Occipital lobe (tissue), 2 donors: ENCODE results near the gene LAPTM4A. TPM values are rescaled to one million over a fixed set of nuclear protein-coding genes. Genes with fewer than 3 reads are reported as not detected.

Experiments
- DNase-seq: peaks from one replicate; lab custom pipeline; 2025; lab: John Stamatoyannopoulos, UW
- total RNA-seq: library from RNA; depleted of rRNA; stranded (reverse); fragments of >200 nt; gene quantifications from one replicate; pipeline ENCODE4 v1.2.3, GENCODE V29; 2014

LAPTM4A gene
- total RNA-seq, 1 donor from 2014 or later: 93.6 TPM

GRCh38 chr2:20021405-20022009, 29.9 kb downstream of the LAPTM4A start:
- DNase-seq: no peak

GRCh38 chr2:20019747-20020146, 31.7 kb downstream of the LAPTM4A start:
- no peak for DNase-seq

DNA sequence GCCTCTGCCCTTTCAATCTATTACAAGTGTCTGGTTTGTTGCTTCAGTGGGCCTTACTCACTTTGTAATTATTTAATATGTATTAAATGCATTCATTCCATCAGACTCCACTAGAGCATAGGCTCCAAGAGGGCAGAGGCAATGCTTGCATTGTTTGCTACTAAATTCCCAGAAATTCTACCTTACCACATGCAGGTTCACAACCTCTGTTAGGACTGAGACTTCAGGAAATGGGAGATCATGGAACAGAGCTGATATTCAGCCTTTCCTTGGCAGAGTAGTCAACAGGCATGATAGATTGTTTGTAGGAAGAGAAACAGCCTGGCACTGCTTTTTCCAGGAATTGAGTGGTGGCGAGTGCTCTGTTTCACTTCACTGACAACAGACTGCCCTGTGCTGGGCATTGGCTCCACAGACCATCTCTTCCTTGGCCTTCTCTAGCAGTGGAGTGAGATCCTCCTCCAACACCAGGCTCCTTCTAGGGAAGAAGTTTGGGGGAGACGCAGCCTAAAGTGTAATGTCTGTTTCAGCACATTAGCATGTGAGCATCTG, 32.8 kb downstream of the LAPTM4A start:
- DNase-seq: no peak

- no peak for DNase-seq
Measured at GRCh38 chr2:20016346-20016745, 35.1 kb downstream of the LAPTM4A start.

GRCh38 chr2:20015482-20016083, 35.8 kb downstream of the LAPTM4A start:
- no peak for DNase-seq

GRCh38 chr2:20013126-20013849, 38.1 kb downstream of the LAPTM4A start:
- DNase-seq: no peak

- DNase-seq: no peak
Measured at GRCh38 chr2:20012282-20013125, 38.9 kb downstream of the LAPTM4A start, which contains the start of gene MATN3. TSS of gene MATN3 (minus strand) at chr2:20012668. CDS start at chr2:20012631, 37 bp downstream.

GRCh38 chr2:20012032-20012281, 39.5 kb downstream of the LAPTM4A start:
- no peak for DNase-seq

DNA sequence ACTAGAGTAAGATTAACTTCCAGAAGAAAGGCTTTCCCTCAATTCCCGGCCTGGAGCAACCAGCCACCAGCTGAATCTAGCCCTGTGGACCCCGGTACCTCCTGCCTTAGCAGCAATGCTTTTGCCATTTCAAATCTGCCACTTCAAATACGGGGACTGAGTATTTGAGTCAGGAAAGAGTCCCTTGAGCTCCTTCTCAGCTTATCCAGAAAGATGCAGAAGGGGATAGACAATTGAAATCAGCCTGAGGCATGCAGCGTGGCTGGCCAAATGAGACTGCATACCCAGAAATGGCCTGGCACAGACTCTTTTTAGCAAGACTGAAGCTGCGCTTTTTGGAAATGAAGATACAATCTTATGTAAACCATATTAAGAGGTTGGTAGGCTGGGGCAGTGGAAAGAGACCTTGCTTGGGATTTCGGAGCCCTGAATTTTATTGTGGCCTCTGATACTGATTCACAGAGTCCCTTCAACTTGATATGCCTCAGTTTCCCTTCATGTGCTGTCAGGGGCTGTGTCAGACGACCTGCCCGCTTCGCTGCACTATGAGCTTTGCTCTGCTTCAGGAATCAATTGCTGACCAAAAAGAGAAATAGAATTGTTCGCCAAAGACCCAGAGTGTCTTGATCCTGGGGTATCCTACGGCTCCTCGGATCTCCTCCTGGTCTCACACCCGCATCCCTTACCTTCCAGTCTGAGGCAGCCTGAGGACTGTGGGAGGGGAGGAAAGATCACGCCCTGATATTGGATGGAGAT, 40.0 kb downstream of the LAPTM4A start:
- no peak for DNase-seq

GRCh38 chr2:20008703-20009102, 42.7 kb downstream of the LAPTM4A start:
- no peak for DNase-seq

GRCh38 chr2:20005891-20006470, 45.4 kb downstream of the LAPTM4A start:
- DNase-seq: no peak

GRCh38 chr2:20005067-20005627, 46.3 kb downstream of the LAPTM4A start:
- DNase-seq: no peak

GRCh38 chr2:20001361-20001863, 50.0 kb downstream of the LAPTM4A start:
- DNase-seq: no peak

DNA sequence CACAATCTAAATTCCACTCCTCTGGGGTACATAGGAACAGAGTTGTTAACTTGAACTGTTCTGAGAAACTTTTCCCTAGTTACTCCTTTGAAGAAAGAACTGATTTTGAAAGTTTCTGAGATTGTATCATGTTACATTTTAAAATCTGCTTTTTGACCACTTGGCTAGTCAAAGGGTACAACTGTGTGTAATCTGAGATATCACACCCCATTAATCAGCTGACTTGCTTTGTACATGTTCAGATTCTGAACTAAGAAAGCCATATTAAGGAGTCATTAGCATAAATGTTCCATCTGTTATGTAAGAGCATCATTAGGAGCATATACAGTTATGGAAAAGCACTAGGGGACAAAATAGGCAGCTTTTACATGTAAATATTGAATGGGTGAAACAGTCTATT, 57.7 kb downstream of the LAPTM4A start:
- DNase-seq: no peak

- DNase-seq: no peak
Measured at GRCh38 chr2:19991895-19992294, 59.5 kb downstream of the LAPTM4A start.

DNA sequence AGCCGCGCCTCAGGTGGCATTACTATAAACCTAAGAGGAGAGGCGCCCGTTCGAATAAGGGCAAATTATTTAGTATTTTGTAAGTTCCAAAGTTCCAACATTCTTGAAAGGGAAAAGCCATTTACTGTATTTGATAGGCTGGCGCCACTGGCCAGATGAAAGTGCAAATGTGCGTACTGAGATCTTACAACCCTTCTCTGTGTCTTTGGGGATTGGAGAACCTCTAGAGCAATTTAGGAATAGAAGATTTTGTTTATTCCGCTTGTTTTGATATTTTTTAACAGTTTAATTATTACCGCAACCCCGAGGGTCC, 61.1 kb downstream of the LAPTM4A start:
- no peak for DNase-seq

DNA sequence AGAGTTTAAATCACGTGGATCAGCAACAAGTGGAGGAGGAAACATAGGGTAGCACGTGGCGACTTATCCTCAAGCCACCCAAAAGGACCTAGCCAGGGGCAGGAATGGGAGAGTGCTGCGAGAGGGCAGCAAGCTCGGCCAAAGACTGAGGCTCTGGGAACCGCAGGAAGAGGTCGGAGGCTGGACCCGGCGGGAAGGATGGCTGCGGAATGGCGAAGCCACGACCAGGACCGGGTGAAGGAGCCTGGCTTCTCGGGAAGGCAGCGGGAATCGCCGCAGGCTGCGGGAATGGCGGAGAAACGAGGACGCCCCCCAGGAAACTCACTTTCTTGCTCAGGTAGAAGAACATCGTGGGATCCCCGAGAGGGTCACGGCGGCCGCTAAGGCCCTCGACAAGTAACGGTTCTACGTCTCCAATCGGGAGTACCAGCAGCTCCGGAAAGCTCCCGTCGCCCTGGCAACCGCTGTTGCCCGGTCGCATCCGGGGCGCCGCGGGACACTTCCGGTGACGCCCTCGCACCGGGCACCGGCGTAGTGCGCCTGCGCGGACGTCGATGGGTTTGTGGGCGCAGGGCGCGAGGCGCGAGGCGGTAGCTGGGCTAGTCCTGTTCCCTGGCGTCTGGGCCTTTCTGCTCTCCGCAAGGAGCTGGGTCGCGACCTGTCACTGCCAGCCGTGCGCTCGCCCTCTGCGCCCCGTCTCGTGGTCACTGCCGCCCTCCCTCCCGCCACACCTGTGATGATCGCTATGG, 61.6 kb downstream of the LAPTM4A start, which contains the start of gene WDR35:
WDR35 (minus strand) TSS at position 439 of the 749 bp plus-strand sequence; CDS start at position 349, 90 bp downstream.
- DNase-seq: peak; percentile 81

- DNase-seq: no peak
Measured at GRCh38 chr2:19989342-19989666, 62.1 kb downstream of the LAPTM4A start.

GRCh38 chr2:19988600-19988999, 62.8 kb downstream of the LAPTM4A start:
- DNase-seq: no peak

- DNase-seq: no peak
Measured at GRCh38 chr2:19987936-19988335, 63.5 kb downstream of the LAPTM4A start.
